AML-193 (cell line): ENCODE measurements around the gene NR2C2AP.

Experiments used
- DNase-seq, 2 experiments: peaks; one replicate each; lab custom pipeline; 2025; lab: John Stamatoyannopoulos, UW

Gene NR2C2AP

GRCh38 chr19:19214892-19215291 is 11.7 kb upstream of the NR2C2AP start:
- no peak for DNase-seq

- no peak for DNase-seq
These were observed 10.9 kb upstream of the NR2C2AP start for GRCh38 chr19:19214159-19214490.

GRCh38 chr19:19213426-19214158 is 10.4 kb upstream of the NR2C2AP start:
- no peak for DNase-seq

GRCh38 chr19:19212916-19213315 is 9.7 kb upstream of the NR2C2AP start:
- DNase-seq, result no peak

GRCh38 chr19:19211499-19212420 is 8.5 kb upstream of the NR2C2AP start, which contains the start of gene NCAN:
Gene NCAN (plus strand): TSS chr19:19211958. CDS start chr19:19216954, 4,996 bp downstream.
- DNase-seq, result no peak

GRCh38 chr19:19209372-19209771 is 6.2 kb upstream of the NR2C2AP start:
- DNase-seq, result no peak

- no peak for DNase-seq
These were observed 4.7 kb upstream of the NR2C2AP start for GRCh38 chr19:19207637-19208572.

- DNase-seq, result no peak
These were observed 3.7 kb upstream of the NR2C2AP start for GRCh38 chr19:19206938-19207337.

GRCh38 chr19:19205416-19206410 is 2.5 kb upstream of the NR2C2AP start:
- DNase-seq, result no peak

GRCh38 chr19:19204181-19204580 is 967 bp upstream of the NR2C2AP start:
- no peak for DNase-seq

- no peak for DNase-seq
These were observed 555 bp downstream of the NR2C2AP start for GRCh38 chr19:19202707-19203011.

- no peak for DNase-seq
These were observed 1.2 kb downstream of the NR2C2AP start for GRCh38 chr19:19201697-19202630.

GRCh38 chr19:19193926-19194325 is 9.3 kb downstream of the NR2C2AP start:
- no peak for DNase-seq

GRCh38 chr19:19192910-19193423 is 10.2 kb downstream of the NR2C2AP start:
- DNase-seq, result no peak

GRCh38 chr19:19192078-19192882 is 10.9 kb downstream of the NR2C2AP start, which contains the start of the genes BORCS8 and RFXANK:
Gene BORCS8 (minus strand): TSS chr19:19192152. CDS start chr19:19192117, 35 bp downstream.
Gene RFXANK (plus strand): TSS chr19:19192258. CDS start chr19:19193947, 1,689 bp downstream.
- peak; percentile 97 to 98 for DNase-seq

GRCh38 chr19:19191768-19192077 is 11.5 kb downstream of the NR2C2AP start:
- no peak for DNase-seq

GRCh38 chr19:19186742-19187141 is 16.5 kb downstream of the NR2C2AP start:
- no peak for DNase-seq

- peak; percentile 41 to 43 for DNase-seq
These were observed 17.1 kb downstream of the NR2C2AP start for GRCh38 chr19:19185853-19186740.
